ENCODE data around the gene VEGFC.

Gene VEGFC

DNA sequence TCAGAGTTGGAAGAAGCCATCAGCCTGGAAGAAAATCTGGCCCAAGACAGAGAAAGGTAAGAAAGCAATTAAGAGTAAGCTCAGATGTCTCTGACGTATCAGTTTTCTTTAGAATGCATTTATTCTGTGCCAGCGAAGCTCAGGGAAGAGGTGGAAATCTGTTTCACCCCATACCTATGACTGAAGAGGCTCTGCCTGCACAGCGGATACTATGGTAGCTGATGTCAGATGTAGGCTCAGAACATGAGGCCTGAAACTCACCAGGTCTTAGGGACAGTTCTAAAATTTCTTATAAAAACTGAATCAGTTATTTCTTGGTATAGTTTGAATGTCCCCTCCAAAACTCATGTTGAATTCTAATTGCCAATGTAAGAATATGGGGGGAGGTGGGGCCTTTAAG, 30.9 kb downstream of the VEGFC start:
- DNase-seq, result no peak

DNA sequence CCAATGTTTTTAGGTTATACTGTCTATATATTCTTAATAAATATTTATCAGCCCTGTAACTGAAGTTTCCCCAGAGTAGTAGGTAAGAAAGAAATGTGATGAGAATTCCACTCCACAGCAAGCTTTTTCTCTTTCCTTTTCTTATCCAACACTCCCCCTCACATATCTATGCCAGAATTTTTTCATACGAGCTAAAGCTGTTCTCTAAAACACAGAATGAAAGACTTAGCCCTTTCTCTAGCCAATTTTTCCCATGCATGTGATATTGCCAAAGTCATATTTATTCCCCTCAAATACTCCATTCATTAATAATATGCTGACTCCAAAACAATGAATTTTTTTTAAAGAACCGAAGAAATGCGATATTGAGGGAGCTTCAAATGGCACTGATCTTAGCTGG, 32.3 kb downstream of the VEGFC start:
- no peak for DNase-seq

DNA sequence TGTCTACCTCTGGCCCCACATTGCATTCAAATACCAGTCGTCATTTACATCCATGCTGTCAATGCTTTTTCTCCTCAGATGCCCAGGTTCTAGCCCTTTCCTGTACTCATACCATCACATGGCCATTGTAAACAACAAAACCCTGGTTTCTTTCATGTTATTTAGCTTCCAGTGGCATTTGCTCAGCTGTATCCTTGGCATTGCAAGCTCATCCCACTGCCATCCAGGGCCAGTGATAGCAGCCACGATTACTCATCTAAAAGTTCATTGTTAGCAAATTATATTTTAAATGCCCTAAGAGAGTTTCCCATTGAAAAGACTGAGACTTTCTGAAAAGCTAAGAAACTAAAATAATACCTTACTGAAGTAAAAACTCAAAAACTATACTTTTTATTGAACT, 34.0 kb downstream of the VEGFC start:
- DNase-seq, result no peak

DNA sequence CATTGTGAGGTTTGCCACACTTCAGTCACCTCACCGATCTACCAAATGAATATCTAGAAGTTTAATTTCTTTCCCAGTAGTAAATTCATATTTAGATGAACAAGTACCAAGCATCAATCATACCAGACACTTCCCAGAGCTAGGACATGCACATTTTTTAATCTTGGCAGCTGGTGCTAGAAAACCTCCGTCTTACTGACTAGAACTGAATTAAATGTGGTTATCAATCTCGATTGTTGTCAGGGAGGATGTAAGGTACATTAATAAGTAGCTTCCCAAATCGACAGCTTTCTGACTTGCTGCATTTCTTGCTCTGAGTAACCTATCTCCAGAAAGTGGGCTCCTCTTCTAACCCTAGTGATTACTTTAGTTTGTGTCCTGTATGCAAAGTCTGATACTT, 34.4 kb downstream of the VEGFC start:
- no peak for DNase-seq

DNA sequence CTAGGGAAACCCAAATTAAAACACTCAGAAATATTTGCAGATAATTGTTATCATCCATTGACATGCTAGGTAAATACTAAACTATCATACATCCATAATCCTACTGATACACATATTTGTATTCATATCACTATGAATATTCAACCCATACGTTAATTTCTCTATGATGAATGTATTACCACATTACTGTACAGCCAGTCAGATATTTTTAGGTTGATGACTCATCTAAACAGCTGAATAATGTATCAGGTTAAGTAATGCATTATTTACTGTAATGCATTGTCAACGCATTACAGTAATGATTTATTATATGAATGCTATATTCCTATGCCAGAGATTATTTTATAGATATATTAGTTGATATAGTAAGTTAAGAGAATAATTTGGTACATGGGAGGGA, 37.1 kb downstream of the VEGFC start:
- no peak for DNase-seq

DNA sequence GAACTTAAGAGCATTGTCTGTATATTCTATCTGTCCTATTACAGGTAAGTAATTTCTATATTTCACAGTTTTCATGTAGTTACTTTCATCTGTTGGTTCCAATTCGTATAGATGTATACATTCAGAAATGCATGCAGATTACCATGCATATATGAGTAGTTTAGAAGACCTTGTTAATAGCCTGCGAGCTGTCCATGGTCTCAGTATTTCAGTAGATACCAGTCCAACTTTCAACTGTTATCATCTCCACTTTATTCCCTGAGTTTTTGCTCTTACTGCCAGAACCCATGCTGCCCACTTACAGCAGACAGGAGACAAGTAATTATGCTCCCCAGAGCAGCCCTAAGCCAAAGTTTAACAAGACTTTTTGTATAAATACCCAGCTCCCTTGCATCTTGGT, 37.7 kb downstream of the VEGFC start:
- DNase-seq, result no peak

DNA sequence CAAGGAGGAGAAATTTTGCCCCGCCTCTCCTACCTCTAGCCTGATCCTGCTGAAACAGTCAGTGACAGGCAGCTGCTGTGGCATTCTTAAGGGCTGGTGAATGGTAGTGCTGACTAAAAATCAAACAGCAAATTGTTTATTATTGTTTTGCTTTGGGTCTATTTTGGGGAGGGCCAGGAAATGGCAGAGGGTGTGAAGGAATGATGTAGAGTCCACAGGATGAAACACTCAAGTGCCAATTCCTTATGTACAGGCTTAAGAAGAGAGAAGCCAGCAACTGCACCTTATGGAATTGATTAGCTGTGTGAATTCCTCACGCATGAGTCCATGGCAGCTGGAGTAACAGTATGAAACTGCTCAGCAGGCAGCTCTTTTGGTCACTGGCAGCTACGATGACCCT, 39.7 kb downstream of the VEGFC start:
- peak; percentile 97 for DNase-seq

DNA sequence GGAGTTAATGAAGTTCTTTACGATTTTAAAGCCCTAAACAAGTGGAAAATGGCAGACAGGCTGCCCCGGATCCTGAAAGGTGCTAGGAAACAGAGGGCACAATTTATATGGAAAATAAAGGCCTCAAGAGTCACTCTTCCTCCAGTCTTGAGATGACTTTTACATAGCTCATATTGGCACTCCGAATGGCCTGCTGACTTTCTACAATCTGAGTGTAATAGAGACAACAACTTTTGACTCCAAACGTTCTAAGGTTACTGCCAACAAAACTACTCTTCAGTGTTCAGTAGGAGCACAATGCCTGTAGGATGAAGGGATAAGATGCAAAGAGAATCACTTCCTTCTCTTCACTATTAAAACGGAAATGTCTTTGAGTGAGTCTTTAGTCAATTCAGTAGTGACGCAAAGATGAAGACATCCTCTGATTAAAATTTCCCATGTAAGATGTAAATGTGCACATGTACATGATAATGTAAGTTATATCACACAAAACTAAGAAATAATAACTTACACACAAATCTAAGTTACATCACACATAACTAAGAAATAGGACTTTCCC, 40.5 kb downstream of the VEGFC start:
- DNase-seq, result no peak

DNA sequence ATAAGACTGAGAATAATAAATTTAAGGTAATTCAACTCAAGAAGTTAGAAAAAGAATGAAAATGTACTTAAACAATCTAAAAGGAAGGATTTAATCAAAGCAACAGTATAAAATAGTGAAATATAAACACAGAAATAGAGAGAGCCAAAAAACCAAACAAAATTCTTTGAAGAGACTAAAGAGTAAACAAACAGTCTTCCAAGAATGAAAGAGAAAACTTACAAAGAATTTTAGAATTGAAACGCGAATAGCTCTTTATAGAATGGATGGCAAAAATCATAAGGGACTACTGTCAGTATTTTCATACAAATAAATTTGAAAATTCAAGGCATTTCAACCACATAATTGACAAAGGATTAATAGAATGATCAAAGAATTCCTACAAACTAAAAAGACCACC, 41.7 kb downstream of the VEGFC start:
- DNase-seq, result no peak

DNA sequence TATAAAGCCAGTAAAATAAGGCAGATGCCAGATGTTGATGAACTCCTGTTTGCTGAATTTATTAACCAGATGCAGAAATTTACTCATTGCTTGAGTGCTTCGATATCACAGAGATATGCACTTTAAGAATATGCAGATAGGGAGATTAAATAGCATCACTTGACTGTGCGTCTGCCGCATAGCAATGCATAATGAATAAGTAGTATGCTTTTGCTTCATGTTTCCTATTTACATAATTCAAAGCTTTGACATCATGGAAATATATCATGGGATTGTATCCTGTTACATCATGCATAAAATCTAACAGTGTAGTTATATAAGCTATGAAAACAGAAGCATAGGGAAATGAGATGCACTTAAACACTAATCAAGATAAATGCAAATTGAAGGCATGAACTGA, 45.9 kb downstream of the VEGFC start:
- no peak for DNase-seq

DNA sequence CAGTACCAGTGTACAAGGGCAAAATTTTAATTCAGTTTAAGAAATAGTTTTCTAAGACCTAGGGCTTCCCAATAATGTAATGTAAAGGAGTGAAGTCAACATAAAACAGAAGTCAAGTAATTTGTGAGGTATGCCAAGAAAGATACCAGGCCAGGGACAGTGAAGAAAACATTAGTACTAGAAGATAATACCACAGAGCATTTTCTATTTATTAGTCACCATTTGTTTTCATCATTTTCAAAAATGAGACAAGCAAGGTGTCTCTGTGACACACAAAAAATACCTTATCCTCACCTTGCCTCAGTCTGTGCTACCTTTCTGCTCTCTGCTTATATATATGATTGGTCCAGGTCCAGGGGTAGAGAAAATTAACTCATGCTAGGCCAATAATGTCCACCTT, 46.8 kb downstream of the VEGFC start:
- DNase-seq, result no peak

DNA sequence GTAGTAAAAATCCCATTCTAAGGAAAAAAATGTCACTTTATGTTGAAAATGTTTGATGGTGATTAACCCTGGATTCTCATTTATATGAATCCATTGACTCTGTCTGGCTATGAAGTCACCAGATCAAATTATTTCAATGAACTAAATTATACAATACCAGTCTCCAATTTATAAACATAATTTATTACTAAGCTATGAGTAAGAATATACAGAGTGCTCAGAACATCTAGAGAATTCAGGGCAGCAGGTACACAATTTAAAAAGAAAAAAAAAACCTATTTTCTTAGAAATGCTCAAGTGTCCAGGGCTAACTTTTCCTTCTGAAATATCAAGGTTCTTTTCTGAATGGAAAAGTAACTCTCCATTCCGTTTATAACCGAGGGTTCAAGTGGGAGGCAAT, 48.6 kb downstream of the VEGFC start:
- DNase-seq, result no peak

DNA sequence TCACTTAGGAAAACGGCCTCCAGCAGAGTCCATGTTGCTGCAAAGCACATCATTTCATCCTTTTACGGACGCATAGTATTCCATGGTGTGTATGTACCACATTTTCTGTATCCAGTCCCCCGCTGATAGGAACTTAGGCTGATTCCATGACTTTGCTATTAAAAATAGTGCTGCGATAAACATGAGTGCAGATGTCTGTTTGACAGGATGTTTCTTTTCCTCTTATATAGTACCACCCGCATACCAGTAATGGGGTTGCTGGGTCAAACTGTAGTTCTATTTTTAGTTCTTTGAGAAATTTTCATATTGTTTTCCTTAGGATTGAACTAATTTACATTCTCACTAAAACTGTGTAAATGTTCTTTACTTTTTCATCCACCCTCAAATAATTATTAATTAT, 50.5 kb downstream of the VEGFC start:
- no peak for DNase-seq

DNA sequence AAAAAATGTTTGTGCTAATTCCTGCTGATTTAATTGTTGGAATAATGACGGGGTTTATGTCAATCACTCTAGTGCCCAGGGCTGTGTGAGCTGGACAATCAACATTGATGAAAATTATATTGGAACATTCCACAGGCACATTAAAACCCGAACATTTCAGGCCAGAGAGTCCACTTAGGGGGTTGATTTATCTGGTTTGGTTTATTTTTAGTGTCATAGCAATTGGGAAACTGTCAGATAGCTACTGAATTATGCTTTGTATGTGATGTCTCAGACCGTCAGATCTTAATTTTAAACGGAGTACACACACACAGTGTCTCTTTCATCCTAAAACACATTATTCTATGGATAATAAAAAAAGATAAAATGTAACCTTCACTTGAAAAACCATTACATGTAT, 51.5 kb downstream of the VEGFC start:
- no peak for DNase-seq

DNA sequence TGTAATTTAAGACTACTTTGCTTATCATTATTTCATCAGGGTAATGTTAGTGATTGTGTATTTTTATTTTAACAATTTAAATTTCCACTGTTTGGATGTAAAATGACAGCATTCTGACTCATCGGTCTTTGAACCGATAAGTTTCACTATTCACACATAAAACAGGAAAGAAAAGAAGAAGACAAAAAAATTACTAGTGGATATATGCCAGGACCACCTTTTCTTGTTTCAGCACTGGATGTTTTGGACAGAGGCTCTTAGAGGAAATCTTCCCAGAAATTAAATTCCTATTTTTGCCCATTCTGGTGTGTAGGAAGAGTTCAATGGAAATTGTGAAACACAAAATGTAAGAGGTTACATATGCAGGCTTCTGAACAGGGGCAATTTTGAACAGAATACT, 57.4 kb downstream of the VEGFC start:
- peak; percentile 34 for DNase-seq

DNA sequence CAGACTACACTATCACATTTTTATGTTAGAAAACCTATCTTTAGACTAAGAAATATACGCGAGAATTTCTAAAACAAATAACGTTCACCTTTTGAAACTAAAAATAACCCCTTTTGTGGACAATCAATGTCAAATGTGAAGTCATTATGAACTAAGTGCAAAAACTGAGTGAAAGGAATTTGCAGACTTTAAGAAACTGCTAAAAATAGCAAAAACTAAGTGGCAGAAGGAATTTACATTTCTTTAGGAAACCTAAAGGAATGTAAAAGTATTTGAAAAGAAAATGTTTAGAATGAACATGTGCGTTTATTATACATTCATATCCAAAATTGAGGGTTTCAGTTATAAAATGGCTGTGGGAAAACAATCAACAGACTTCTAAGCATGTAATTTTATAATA, 58.3 kb downstream of the VEGFC start:
- DNase-seq, result peak; percentile 54

DNA sequence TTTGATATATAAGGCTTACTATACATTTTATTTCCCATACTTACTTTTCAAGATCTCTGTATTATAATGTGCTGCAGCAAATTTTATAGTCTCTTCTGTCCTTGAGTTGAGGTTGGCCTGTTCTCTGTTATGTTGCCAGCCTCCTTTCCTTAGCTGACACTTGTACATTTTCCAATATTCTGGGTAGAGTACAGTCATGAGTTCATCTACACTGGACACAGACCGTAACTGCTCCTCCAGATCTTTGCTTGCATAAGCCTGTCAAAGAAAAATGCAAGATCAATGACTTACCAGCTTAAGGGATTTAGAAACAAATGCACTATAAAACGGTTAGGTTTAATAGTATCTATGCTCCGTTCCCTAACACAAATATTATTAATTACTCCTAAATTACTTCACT, 63.2 kb downstream of the VEGFC start:
- no peak for DNase-seq

DNA sequence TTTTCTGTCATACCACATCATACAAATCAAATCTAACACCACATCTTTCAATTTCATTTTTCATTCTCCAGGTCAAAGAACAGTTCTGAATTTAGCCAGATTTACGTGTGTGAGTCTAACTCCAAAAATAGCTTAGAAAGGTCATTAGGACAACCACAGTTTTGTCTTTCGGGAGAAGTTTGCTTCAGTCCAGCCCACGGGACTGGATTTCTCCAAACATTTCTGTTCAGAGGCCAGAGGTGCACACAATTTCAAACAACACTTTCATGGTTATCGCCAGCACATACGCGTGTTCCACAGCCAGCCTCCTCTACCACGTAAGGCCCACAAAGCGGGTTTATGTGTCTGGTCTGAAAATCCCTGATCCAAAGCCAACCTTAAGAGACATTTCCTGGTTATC, 65.9 kb downstream of the VEGFC start:
- DNase-seq, result no peak

DNA sequence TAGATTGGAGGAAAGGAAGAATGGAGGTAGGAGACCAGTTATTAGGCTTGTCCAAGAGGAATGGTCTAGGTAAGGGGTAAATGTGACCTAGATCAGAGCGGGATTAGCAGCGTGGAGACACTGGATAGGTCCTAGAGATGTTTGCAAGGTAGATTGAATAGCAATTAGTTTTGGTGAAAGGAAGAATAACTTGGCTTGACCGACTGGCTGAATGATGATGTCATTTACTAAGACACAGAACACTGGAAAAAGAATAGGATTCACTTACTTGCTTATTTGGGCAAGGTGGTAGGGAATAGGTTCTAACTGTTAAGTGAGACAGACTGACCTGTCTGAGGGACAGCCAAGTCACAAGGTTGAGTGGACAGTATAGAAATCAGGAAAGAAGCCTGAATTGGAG, 71.3 kb downstream of the VEGFC start:
- no peak for DNase-seq

DNA sequence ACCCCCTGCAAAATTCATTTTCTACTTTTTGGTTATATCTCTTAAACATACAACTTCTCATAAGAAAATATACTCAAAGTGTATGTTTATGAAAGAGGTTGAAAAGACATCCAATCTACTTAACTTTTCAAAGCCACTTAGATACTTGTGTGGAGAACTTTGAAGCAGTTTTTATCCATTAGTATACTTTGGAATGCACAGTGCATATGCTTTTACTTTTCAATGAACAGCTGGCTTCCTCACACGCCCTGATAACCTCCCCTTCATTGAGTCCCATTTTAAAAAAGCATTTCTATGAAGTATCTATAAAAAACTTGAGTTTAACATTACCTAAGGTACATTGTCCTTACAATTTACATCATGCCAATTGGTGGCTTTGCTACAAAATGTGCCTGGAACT, 73.8 kb downstream of the VEGFC start:
- no peak for DNase-seq

DNA sequence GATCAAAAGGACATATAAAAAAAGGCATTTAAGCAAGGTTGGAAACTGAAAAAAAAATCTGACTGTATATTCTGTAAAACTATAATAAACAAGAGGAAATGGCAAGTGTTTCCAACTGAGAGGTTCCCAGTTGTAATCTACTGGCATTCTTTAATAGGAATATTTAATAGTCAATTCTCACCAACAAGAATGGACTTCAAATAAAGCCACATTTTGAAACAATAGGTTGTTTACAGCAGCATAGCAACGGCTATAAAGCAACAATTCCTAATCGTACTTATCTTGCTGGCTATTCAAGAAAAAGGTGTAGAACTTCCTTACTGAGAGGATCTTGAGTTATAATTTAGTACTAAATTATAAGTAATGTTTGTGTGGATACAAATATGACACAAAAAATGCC, 75.5 kb downstream of the VEGFC start:
- DNase-seq, result no peak

DNA sequence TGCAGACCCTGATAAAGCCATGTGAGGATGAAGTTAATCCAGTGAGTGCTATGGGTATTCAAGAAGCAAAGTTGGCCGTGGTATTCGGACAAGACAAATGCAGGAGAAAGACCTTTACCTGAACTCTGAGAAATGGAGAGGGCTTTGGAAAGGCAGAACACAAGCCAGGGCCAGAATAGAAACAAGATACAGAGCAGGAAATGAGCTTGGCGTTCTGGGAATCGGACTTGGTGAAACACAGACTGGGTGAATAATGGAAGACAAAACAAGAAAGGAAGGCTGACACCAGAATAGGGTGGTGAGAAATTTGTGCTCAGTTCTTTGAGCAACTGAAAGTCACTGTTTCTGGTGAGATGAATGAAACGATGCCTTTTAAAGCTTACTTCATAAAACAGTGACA, 83.3 kb downstream of the VEGFC start:
- DNase-seq, result no peak

DNA sequence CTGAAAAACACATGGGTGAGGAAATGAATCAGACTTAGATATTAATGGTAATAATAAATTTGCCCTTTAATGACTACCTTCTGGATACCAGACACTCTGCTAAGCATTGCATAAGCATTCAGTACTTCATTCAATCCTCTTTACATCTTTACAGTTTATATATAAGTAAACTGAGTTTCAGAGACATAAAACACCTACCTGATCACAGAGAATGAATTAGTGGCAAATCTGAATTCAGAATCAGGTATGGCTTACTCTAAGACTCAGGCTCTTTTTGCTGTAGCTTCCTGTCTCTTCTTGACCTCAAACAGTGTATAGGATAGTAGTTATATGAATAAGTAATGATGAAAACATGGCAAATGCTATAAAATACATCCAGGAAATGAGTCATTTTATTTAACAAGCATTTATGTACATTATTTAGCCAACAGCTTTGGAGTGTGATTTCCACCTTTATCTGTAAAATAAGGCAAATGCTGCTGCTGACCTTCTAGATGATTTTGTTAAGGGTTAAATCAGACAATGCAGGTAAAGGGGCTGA, 83.9 kb downstream of the VEGFC start:
- peak; percentile 21 for DNase-seq

DNA sequence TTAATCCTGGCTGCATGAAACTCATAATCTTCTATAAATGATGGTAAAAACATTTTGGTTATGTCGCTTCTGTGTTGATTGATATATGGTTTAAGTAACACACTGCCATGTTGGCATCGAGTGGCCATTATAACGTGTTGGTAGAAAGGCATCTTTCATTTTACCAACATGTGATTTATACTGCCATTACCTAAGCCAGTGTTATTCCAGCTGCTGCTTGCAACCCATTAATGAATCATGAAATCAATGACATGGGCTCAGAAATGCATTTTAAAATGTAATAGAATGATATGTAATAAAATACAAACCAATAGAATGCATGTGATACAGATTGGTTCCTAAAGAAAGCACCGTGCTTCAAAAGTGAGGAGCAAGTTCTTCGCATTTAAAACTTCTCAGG, 102.0 kb downstream of the VEGFC start:
- no peak for DNase-seq

DNA sequence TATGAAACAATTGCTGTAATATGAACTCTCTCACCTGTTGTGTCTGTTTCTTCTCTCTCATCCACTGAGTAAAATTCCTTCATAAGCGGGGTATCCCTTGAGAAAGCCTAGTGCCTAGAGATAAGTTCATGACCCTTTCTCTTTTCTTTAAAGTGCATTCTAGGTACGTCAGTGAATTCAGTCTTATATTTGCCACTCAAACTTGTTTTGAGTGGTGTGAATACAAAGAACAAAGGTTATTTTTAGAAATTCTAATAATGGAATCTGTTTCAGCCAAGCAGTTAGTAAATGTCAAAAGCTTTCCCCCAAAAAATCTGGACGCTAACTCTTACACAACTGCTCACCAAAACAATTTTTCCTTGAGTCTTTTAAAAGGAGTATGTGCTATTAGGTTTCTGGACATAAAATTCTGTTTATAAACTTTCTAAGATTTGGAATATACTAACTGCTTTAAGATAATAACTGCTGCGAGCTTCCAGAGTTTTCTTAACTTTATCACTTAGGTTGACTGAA, 112.0 kb downstream of the VEGFC start:
- DNase-seq, result no peak
